Progenitor cell of endocrine pancreas (in vitro differentiated cells): Measurements from ENCODE around the gene KMT2C. TPM values are rescaled to one million over a fixed set of nuclear protein-coding genes. Genes with fewer than 3 reads are reported as not detected.

Source experiments
- DNase-seq: peaks from one replicate; pipeline ENCODE4 v3.0.0; 2021; ENCODE audit warnings: low spot score; ENCODE audit not compliant: unreplicated experiment
- H3K27ac Mint-ChIP-seq: 2 replicates; pipeline ENCODE4 v1.8.0; 2021; ENCODE audit warnings: mild to moderate bottlenecking, moderate library complexity, mixed read lengths
- H3K27me3 Mint-ChIP-seq: 2 replicates; pipeline ENCODE4 v1.8.0; 2021; ENCODE audit warnings: mixed read lengths
- H3K36me3 Mint-ChIP-seq: 2 replicates; pipeline ENCODE4 v1.8.0; 2022; ENCODE audit warnings: mixed read lengths; ENCODE audit not compliant: insufficient read depth
- H3K4me1 Mint-ChIP-seq: 2 replicates; pipeline ENCODE4 v1.8.0; 2021; ENCODE audit warnings: low read depth, mixed read lengths
- H3K4me3 Mint-ChIP-seq: 2 replicates; pipeline ENCODE4 v1.8.0; 2021; ENCODE audit warnings: low read depth, mild to moderate bottlenecking, moderate library complexity, mixed read lengths
- H3K9me3 Mint-ChIP-seq: 2 replicates; pipeline ENCODE4 v1.8.0; 2021; ENCODE audit warnings: low read depth, mixed read lengths
- CTCF ChIP-seq: fragments of 200-600 bp; sonication (generic); IDR thresholded peaks from one replicate; pipeline ENCODE4 v1.5.0; 2021; ENCODE audit warnings: antibody characterized with exemption, mild to moderate bottlenecking; ENCODE audit not compliant: unreplicated experiment
- total RNA-seq: library from RNA; stranded (reverse); gene quantifications from 2 replicates; pipeline ENCODE4 v1.2.1, GENCODE V29; 2021

The KMT2C gene
- total RNA-seq, 1 donor from 2014 or later = 75.9 TPM

GRCh38 chr7:152328234-152328633 is 107.6 kb downstream of the KMT2C start:
- Mint-ChIP-seq H3K4me3 (no peak overlapping the region), H3K36me3 (peaks cover 22% of the 10 kb centered on the region), H3K9me3 (no peaks in the 10 kb centered on the region), H3K27ac (no peak overlapping the region), H3K27me3 (no peaks in the 10 kb centered on the region), H3K4me1 (no peaks in the 10 kb centered on the region)
- DNase-seq = no peak
- TF ChIP-seq CTCF = no peak

DNA sequence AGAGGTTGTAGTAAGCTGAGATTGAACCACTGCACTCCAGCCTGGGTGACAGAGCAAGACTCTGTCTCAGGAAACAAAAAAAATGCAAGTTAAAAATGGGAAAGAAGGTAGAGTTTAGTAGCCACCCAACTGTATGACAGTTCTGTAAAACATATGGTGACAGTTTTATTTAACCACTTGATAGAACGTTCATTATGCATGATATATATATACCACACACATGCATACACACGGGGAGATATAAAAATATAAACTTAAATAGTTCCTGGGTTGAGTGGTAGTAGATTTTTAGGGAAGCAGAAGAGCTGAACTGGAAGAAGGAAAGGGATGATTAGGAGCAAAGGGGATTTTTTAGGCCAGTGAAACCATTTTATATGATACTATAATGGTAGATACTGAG is 120.0 kb downstream of the KMT2C start:
- Mint-ChIP-seq H3K36me3 (peaks cover 11% of the 10 kb centered on the region), H3K4me1 (peaks cover 18% of the 10 kb centered on the region), H3K4me3 (no peak overlapping the region), H3K9me3 (peaks cover 6% of the 10 kb centered on the region), H3K27ac (no peak overlapping the region), H3K27me3 (no peaks in the 10 kb centered on the region)
- no peak for DNase-seq
- no peak for TF ChIP-seq CTCF

- no peaks in the 10 kb centered on the region for H3K27me3 Mint-ChIP-seq
- no peak for DNase-seq
- no peak overlapping the region for H3K4me3 Mint-ChIP-seq
- H3K9me3 Mint-ChIP-seq = no peaks in the 10 kb centered on the region
- no peak overlapping the region for H3K27ac Mint-ChIP-seq
- H3K36me3 Mint-ChIP-seq = peaks cover 3% of the 10 kb centered on the region
- H3K4me1 Mint-ChIP-seq = peaks cover 18% of the 10 kb centered on the region
- no peak for TF ChIP-seq CTCF
Observed at GRCh38 chr7:152313831-152314604, 121.8 kb downstream of the KMT2C start.

GRCh38 chr7:152313217-152313616 is 122.6 kb downstream of the KMT2C start:
- H3K36me3 Mint-ChIP-seq = peaks cover 3% of the 10 kb centered on the region
- H3K9me3 Mint-ChIP-seq = no peaks in the 10 kb centered on the region
- H3K4me3 Mint-ChIP-seq = no peak overlapping the region
- no peaks in the 10 kb centered on the region for H3K27me3 Mint-ChIP-seq
- TF ChIP-seq CTCF = no peak
- DNase-seq = no peak
- H3K27ac Mint-ChIP-seq = no peak overlapping the region
- H3K4me1 Mint-ChIP-seq = peaks cover 18% of the 10 kb centered on the region

GRCh38 chr7:152312316-152312715 is 123.5 kb downstream of the KMT2C start:
- DNase-seq = no peak
- H3K27ac Mint-ChIP-seq = no peak overlapping the region
- H3K36me3 Mint-ChIP-seq = peaks cover 7% of the 10 kb centered on the region
- TF ChIP-seq CTCF = no peak
- no peak overlapping the region for H3K4me3 Mint-ChIP-seq
- H3K27me3 Mint-ChIP-seq = no peaks in the 10 kb centered on the region
- peaks cover 17% of the 10 kb centered on the region for H3K4me1 Mint-ChIP-seq
- H3K9me3 Mint-ChIP-seq = no peaks in the 10 kb centered on the region
